H1 (cell line): ENCODE measurements around the gene MYH6. TPM values are rescaled to one million over a fixed set of nuclear protein-coding genes. Genes with fewer than 3 reads are reported as not detected.

Source experiments
- polyA plus RNA-seq, 7 experiments: library from polyadenylated mRNA; depleted of rRNA in 3 of 7; stranded (reverse) in 5 of 7; unstranded in 2 of 7; fragments of >200 nt in 5 of 7; fragments of 200-250 nt in 2 of 7; gene quantifications; 1 replicate in 5 of 7; 2 replicates in 1 of 7; 4 replicates in 1 of 7; pipeline versions ENCODE4 v1.2.1 to v1.2.3, GENCODE V29; 2011 to 2013; ENCODE audit warnings: missing spikeins in 2 of 7, mixed read lengths in 2 of 7
- total RNA-seq: library from RNA; stranded (reverse); fragmentation: NEBNext Ultra II Directional; extraction: Animal tissue kit (Norgen Biotek cat#: 25700); gene quantifications from 2 replicates; pipeline ENCODE4 v1.2.1, GENCODE V29; 2021
- TF ChIP-seq, protein P1 (sequence below): IDR thresholded peaks from 2 replicates; pipeline ENCODE4 v1.6.1; 2011; ENCODE audit warnings: low read length, improper control_type of control experiment

Gene MYH6
- total and polyA plus RNA-seq, 2 of the 8 experiments (the other 6 are each of a cell fraction or from before 2014, with no cell fraction given): 0.03 TPM; not detected in 1

DNA sequence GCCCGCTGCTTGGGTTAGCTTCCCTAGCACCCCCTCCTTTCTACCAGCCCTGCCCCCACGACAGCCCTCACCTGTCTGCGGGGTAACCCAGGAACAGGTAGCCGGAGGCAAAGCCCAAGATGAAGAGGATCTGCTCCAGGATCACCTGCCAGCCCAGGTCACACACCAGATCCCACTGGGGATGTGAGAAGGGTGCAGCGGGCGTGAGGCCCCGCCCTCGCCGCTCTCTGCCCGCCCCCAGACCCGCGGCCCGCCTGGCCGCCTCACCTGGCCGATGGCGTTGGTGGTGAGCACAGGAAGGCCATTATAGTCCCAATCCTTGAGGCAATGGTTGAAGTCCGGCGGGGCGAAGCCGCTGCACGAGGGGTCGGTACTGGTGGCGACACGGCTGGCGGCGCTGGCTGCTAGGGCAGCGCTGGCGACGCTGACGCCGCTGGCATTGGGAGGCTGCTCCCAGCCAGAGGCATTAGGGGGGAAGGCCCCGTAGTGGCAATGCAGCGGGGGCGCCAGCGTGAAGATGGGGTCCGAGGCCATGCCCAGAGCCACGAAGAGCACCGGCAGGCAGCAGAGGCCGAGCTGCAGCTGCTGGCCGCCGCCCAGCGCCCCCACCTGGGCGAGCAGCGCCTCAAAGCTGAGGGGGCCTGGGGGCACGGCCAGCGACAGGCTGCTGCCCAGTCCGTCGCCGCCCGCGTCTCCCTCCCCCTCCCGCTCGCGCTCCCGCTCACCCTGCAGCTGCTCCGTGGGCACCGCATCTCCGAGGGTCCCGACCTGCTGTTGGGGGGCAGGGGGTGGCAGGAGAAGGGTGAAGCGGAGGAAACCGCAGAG, 56.2 kb downstream of the MYH6 start (continued):
- TF ChIP-seq, protein P1, sequence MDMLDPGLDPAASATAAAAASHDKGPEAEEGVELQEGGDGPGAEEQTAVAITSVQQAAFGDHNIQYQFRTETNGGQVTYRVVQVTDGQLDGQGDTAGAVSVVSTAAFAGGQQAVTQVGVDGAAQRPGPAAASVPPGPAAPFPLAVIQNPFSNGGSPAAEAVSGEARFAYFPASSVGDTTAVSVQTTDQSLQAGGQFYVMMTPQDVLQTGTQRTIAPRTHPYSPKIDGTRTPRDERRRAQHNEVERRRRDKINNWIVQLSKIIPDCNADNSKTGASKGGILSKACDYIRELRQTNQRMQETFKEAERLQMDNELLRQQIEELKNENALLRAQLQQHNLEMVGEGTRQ: no peak
